Liver (tissue), 9 donors: ENCODE data around the gene CEACAM18. TPM values are rescaled to one million over a fixed set of nuclear protein-coding genes. Genes with fewer than 3 reads are reported as not detected.

ENCODE experiments used
- DNase-seq: peaks from one replicate; pipeline ENCODE4 v3.0.0-alpha.2; 2017; ENCODE audit warnings: low spot score
- H3K27ac ChIP-seq, 2 donors: one replicate each; pipeline ENCODE4 v1.7.0; 2013; ENCODE audit warnings: inconsistent platforms in 2 of 2, low read length in 2 of 2, control low read depth in 1 of 2, low read depth in 1 of 2, mild to moderate bottlenecking in 1 of 2
- H3K27me3 ChIP-seq, 4 donors: one replicate each; pipeline versions ENCODE4 v1.6.1 to v1.7.0; 2013; ENCODE audit warnings: low read length in 3 of 4, inconsistent platforms in 1 of 4, mild to moderate bottlenecking in 1 of 4, moderate library complexity in 1 of 4; ENCODE audit not compliant: control insufficient read depth in 4 of 4, insufficient read depth in 4 of 4
- H3K36me3 ChIP-seq, 4 donors: one replicate each; pipeline versions ENCODE4 v1.6.1 to v1.7.0; 2013; ENCODE audit warnings: low read length in 3 of 4, mild to moderate bottlenecking in 3 of 4, low read depth in 1 of 4, moderate library complexity in 1 of 4; ENCODE audit not compliant: control insufficient read depth in 4 of 4, insufficient read depth in 3 of 4
- H3K4me1 ChIP-seq, 4 donors: one replicate each; pipeline versions ENCODE4 v1.6.1 to v1.7.0; 2013; ENCODE audit warnings: low read length in 3 of 4, mild to moderate bottlenecking in 3 of 4, moderate library complexity in 1 of 4; ENCODE audit not compliant: control insufficient read depth in 4 of 4, insufficient read depth in 4 of 4
- H3K4me3 ChIP-seq, 3 donors: one replicate each; pipeline versions ENCODE4 v1.6.1 to v1.7.0; 2013; ENCODE audit warnings: low read length in 3 of 3, control low read depth in 1 of 3, low read depth in 1 of 3, mild to moderate bottlenecking in 1 of 3
- H3K9ac ChIP-seq, 2 donors: one replicate each; pipeline ENCODE4 v1.7.0; 2013; ENCODE audit warnings: low read length in 2 of 2, mild to moderate bottlenecking in 2 of 2, moderate library complexity in 2 of 2, control low read depth in 1 of 2, low read depth in 1 of 2
- H3K9me3 ChIP-seq, 4 donors: one replicate each; pipeline versions ENCODE4 v1.6.1 to v1.7.0; 2013; ENCODE audit warnings: low read length in 3 of 4; ENCODE audit not compliant: control insufficient read depth in 4 of 4
- ATF3 ChIP-seq: IDR thresholded peaks from 2 replicates; pipeline ENCODE4 v1.6.1; 2016; ENCODE audit warnings: antibody characterized with exemption
- CTCF ChIP-seq: fragments of 150-350 bp; IDR thresholded peaks from 2 replicates; pipeline ENCODE4 v1.5.1; 2017; ENCODE audit warnings: improper control_type of control experiment, low read depth, low read length; ENCODE audit not compliant: missing input control
- EGR1 ChIP-seq, 2 donors: IDR thresholded peaks; 2 replicates each; pipeline ENCODE4 v1.6.1; 2016 to 2018; ENCODE audit warnings: antibody characterized with exemption in 2 of 2, low read depth in 2 of 2
- FOXA1 ChIP-seq: IDR thresholded peaks from 2 replicates; pipeline ENCODE4 v1.6.1; 2016; ENCODE audit warnings: antibody characterized with exemption
- HNF4A ChIP-seq, 2 donors: conservative IDR thresholded peaks; 2 replicates each; pipeline ENCODE4 v1.6.1; 2016; ENCODE audit warnings: antibody characterized with exemption in 2 of 2, mild to moderate bottlenecking in 2 of 2
- HNF4G ChIP-seq: IDR thresholded peaks from 2 replicates; pipeline ENCODE4 v1.6.1; 2016; ENCODE audit warnings: antibody characterized with exemption
- MAX ChIP-seq: IDR thresholded peaks from 2 replicates; pipeline ENCODE4 v1.6.1; 2016; ENCODE audit warnings: antibody characterized with exemption
- NR2F2 ChIP-seq: IDR thresholded peaks from 2 replicates; pipeline ENCODE4 v1.6.1; 2016; ENCODE audit warnings: antibody characterized with exemption
- RAD21 ChIP-seq, 2 donors: IDR thresholded peaks; 2 replicates each; pipeline ENCODE4 v1.6.1; 2016; ENCODE audit warnings: antibody characterized with exemption in 2 of 2, mild to moderate bottlenecking in 2 of 2
- REST ChIP-seq: IDR thresholded peaks from 2 replicates; pipeline ENCODE4 v1.6.1; 2016; ENCODE audit warnings: antibody characterized with exemption, mild to moderate bottlenecking
- RXRA ChIP-seq, 2 donors: IDR thresholded peaks; 2 replicates each; pipeline ENCODE4 v1.6.1; 2017 to 2018; ENCODE audit warnings: antibody characterized with exemption in 2 of 2, mild to moderate bottlenecking in 1 of 2
- SP1 ChIP-seq: IDR thresholded peaks from 2 replicates; pipeline ENCODE4 v1.6.1; 2018; ENCODE audit warnings: antibody characterized with exemption, mild to moderate bottlenecking
- TAF1 ChIP-seq: conservative IDR thresholded peaks from 2 replicates; pipeline ENCODE4 v1.6.1; 2016; ENCODE audit warnings: antibody characterized with exemption, mild to moderate bottlenecking
- YY1 ChIP-seq: IDR thresholded peaks from 2 replicates; pipeline ENCODE4 v1.6.1; 2016; ENCODE audit warnings: antibody characterized with exemption, mild to moderate bottlenecking
- ZBTB33 ChIP-seq: IDR thresholded peaks from 2 replicates; pipeline ENCODE4 v1.6.1; 2016; ENCODE audit warnings: antibody characterized with exemption
- WGBS: extraction: QIAGEN DNeasy Blood & Tissue Kit; methylation state at CpG from one replicate; pipeline ENCODE4 v1.1.7; 2013; 5-methylcytosine and 5-hydroxymethylcytosine counted together
- polyA plus RNA-seq, 2 donors: library from polyadenylated mRNA; stranded (reverse) in 1 of 2; unstranded in 1 of 2; fragments of 200-250 nt in 1 of 2; fragments of >200 nt in 1 of 2; fragmentation: Nextera tagmentation in 1 of 2; extraction: Ambion mirVana in 1 of 2; gene quantifications; one replicate each; pipeline versions ENCODE4 v1.2.1 to v1.2.3, GENCODE V29; 2013 to 2015
- total RNA-seq, 2 donors: library from RNA; depleted of rRNA; stranded (reverse); fragments of >200 nt; gene quantifications; one replicate each; pipeline ENCODE4 v1.2.3, GENCODE V29; 2014
- donor health status: healthy.
- donor health status: healthy.
- donor health status: healthy.
- donor health status: healthy.
- donor health status: healthy.

CEACAM18 gene
- total and polyA plus RNA-seq, 4 donors = not detected

GRCh38 chr19:51458051-51458645 lies 20.2 kb upstream of the CEACAM18 start, which contains the start of gene SIGLEC8:
Gene SIGLEC8 (minus strand): TSS chr19:51458454. CDS start chr19:51458387, 67 bp downstream.
- Histone ChIP-seq H3K4me3 (no peak within 1 kb of the TSS), H3K9ac (no peak within 1 kb of the TSS), H3K27ac (no peak within 1 kb of the TSS), H3K9me3 (no peaks in the 10 kb centered on the region), H3K27me3 (no peaks in the 10 kb centered on the region), H3K36me3 (no peaks in the 10 kb centered on the region), H3K4me1 (peaks cover 0 to 8% (median 0%) of the 10 kb centered on the region in 4 donors)
- DNase-seq = no peak
- TF ChIP-seq SP1 (no peak), TAF1 (no peak), HNF4A (conservative IDR thresholded peaks at IDR 0.05) (no peak), MAX (no peak), RAD21 (IDR thresholded peaks at IDR 0.05) (no peak), FOXA1 (no peak), ATF3 (no peak), RXRA (IDR thresholded peaks at IDR 0.05) (no peak), ZBTB33 (no peak), NR2F2 (no peak), HNF4G (no peak), CTCF (no peak), EGR1 (IDR thresholded peaks at IDR 0.05; ENCODE audit: low read depth in 2 of 2) (no peak), YY1 (no peak), REST (no peak)
- WGBS = 69% methylated on average over 10 of the region's 10 CpGs
